Panc1 (cell line): ENCODE results near the gene GABARAP. TPM values are rescaled to one million over a fixed set of nuclear protein-coding genes. Genes with fewer than 3 reads are reported as not detected.

Source experiments
- ATAC-seq: fragments of 200-7000 bp; cut with Tn5 transposase; 2 replicates; pipeline ENCODE4 v1.9.1; 2020; ENCODE audit warnings: mild to moderate bottlenecking, moderate library complexity
- BruUV-seq: library from RNA; stranded (reverse); fragments of 400-500 nt; replicated peaks from 2 replicates; lab custom pipeline; 2021; lab: Mats Ljungman, UMichigan
- CTCF ChIA-PET: fragments of 300-600 bp; sonication (Branson Sonifier 250); formaldehyde crosslinking; loops from one replicate; lab custom pipeline; 2022; ENCODE audit warnings: antibody characterized with exemption; lab: Charles Lee
- POLR2A ChIA-PET: fragments of 300-600 bp; sonication (Branson Sonifier 250); formaldehyde crosslinking; loops from one replicate; lab custom pipeline; 2022; ENCODE audit warnings: antibody characterized with exemption; lab: Charles Lee
- DNase-seq: peaks from one replicate; pipeline ENCODE4 v3.0.0-alpha.2; 2010; ENCODE audit warnings: low read depth, low spot score
- H3K27ac ChIP-seq: 2 replicates; pipeline ENCODE4 v1.5.1; 2011; ENCODE audit warnings: mild to moderate bottlenecking, low read length, inconsistent platforms
- H3K27me3 ChIP-seq: fragments of 200-500 bp; sonication (Bioruptor generic); 2 replicates; pipeline ENCODE4 v1.6.0; 2014; ENCODE audit warnings: low read length, inconsistent platforms; ENCODE audit not compliant: control insufficient read depth, insufficient read depth
- H3K36me3 ChIP-seq: fragments of 200-500 bp; sonication (Bioruptor generic); 2 replicates; pipeline ENCODE4 v1.5.1; 2014; ENCODE audit warnings: inconsistent platforms, mild to moderate bottlenecking, low read length, moderate library complexity; ENCODE audit not compliant: control insufficient read depth, insufficient read depth
- H3K4me1 ChIP-seq: 2 replicates; pipeline ENCODE4 v1.5.1; 2011; ENCODE audit warnings: inconsistent platforms, mild to moderate bottlenecking, low read length, moderate library complexity; ENCODE audit not compliant: control insufficient read depth, insufficient read depth
- H3K4me3 ChIP-seq, 2 experiments: 2 replicates each; pipeline ENCODE4 v1.5.1; 2011 to 2012; ENCODE audit warnings: low read depth in 2 of 2, low read length in 2 of 2, mild to moderate bottlenecking in 2 of 2, inconsistent platforms in 1 of 2, moderate library complexity in 1 of 2
- H3K9me3 ChIP-seq: fragments of 200-500 bp; sonication (Bioruptor generic); 2 replicates; pipeline ENCODE4 v1.5.1; 2014; ENCODE audit warnings: low read depth, mild to moderate bottlenecking, inconsistent platforms, low read length, moderate library complexity; ENCODE audit not compliant: control insufficient read depth, insufficient read depth
- POLR2AphosphoS5 ChIP-seq: IDR thresholded peaks from 2 replicates; pipeline ENCODE4 v1.6.1; 2012; ENCODE audit warnings: mild to moderate bottlenecking, low read depth, low read length, moderate library complexity
- REST ChIP-seq, 2 experiments: IDR thresholded peaks; 2 replicates each; pipeline ENCODE4 v1.6.1; 2011 to 2012; ENCODE audit warnings: low read depth in 2 of 2, control low read depth in 1 of 2, low read length in 1 of 2, mild to moderate bottlenecking in 1 of 2, moderate library complexity in 1 of 2; ENCODE audit not compliant: insufficient read depth in 1 of 2
- SIN3A ChIP-seq: IDR thresholded peaks from 2 replicates; pipeline ENCODE4 v1.6.1; 2012; ENCODE audit warnings: low read depth, mild to moderate bottlenecking, low read length, moderate library complexity, borderline replicate concordance; ENCODE audit not compliant: insufficient read depth
- TCF7L2 ChIP-seq: IDR thresholded peaks from 2 replicates; pipeline ENCODE4 v1.6.1; 2011; ENCODE audit warnings: mild to moderate bottlenecking, low read depth, low read length, inconsistent platforms
- in situ Hi-C: cut with HindIII; loops from 2 replicates; pipeline ENCODE4 v1.10.0; 2016; ENCODE audit warnings: low sequenced_read_pairs, low pct_unique_long_range_greater_than_20kb
- intact Hi-C: fragments of 100-400 bp; cut with micrococcal nuclease; formaldehyde crosslinking; loops from one replicate; pipeline ENCODE4 v1.10.0; 2022; ENCODE audit not compliant: unreplicated experiment
- total RNA-seq: library from RNA; stranded (reverse); gene quantifications from one replicate; pipeline ENCODE4 v1.2.1, GENCODE V29; 2021; ENCODE audit not compliant: unreplicated experiment

GABARAP gene
- total RNA-seq, 1 experiment from 2014 or later = 289 TPM

- peak overlapping the region; percentile 87 to 92 for H3K4me3 ChIP-seq
- POLR2A ChIA-PET = no interaction called here
- H3K27me3 ChIP-seq = no peaks in the 10 kb centered on the region
- DNase-seq (no peak), ATAC-seq (no peak)
- peaks cover 10% of the 10 kb centered on the region for H3K36me3 ChIP-seq
- peak overlapping the region; percentile 99 for H3K27ac ChIP-seq
- intact Hi-C loops = no loop called here
- H3K9me3 ChIP-seq = no peaks in the 10 kb centered on the region
- CTCF ChIA-PET = no interaction called here
- H3K4me1 ChIP-seq = peaks cover 34% of the 10 kb centered on the region
- in situ Hi-C loops = no loop called here
- BruUV-seq = TSS peak; percentile 77
- TF ChIP-seq SIN3A (no peak), POLR2AphosphoS5 (no peak)
Observed at GRCh38 chr17:7240375-7240774, 1.9 kb downstream of the GABARAP start.

GRCh38 chr17:7239091-7240027, 2.9 kb downstream of the GABARAP start, which contains the start of gene PHF23:
PHF23 (minus strand) TSS chr17:7239457; CDS start chr17:7239279, 178 bp downstream.
- Histone ChIP-seq H3K27me3 (no peaks in the 10 kb centered on the region), H3K9me3 (no peaks in the 10 kb centered on the region), H3K4me3 (peak within 1 kb of the TSS; percentile 87 to 92), H3K36me3 (peaks cover 10% of the 10 kb centered on the region), H3K4me1 (peaks cover 43% of the 10 kb centered on the region), H3K27ac (peak within 1 kb of the TSS; percentile 99)
- TF ChIP-seq REST (IDR thresholded peaks at IDR 0.05; ENCODE audit: insufficient read depth in 1 of 2, low read depth in 2 of 2, low read length in 1 of 2) (no peak), POLR2AphosphoS5 (peak; percentile 56), TCF7L2 (peak; percentile 77)
- ChIA-PET CTCF (interaction anchor here (0.6 kb wide), 1 partner anchor 94 kb away, joined by 9 read pairs; no protein-coding TSS in a partner anchor), POLR2A (interaction anchor here (0.5 to 0.6 kb wide), 2 partner anchors 27 to 167 kb away, joined by 3 to 5 read pairs; no protein-coding TSS in a partner anchor)
- no TSS peak for BruUV-seq
- intact Hi-C loops (no loop called here), in situ Hi-C loops (no loop called here)
- ATAC-seq (peak; percentile 75), DNase-seq (peak; percentile 97)

GRCh38 chr17:7238420-7239090, 3.7 kb downstream of the GABARAP start:
- H3K4me3 ChIP-seq = peak overlapping the region; percentile 79 to 83
- CTCF ChIA-PET = no interaction called here
- 0 out of 2 replicates have a peak, but pooled peaks have one; percentile 28 for TF ChIP-seq POLR2AphosphoS5
- no peak for TF ChIP-seq SIN3A
- intact Hi-C loops = no loop called here
- peak overlapping the region; percentile 96 for H3K27ac ChIP-seq
- DNase-seq = no peak
- POLR2A ChIA-PET = interaction anchor here (0.5 kb wide), 1 partner anchor 28 kb away, joined by 3 read pairs; no protein-coding TSS in a partner anchor
- no TSS peak for BruUV-seq
- no peaks in the 10 kb centered on the region for H3K27me3 ChIP-seq
- in situ Hi-C loops = no loop called here
- H3K36me3 ChIP-seq = peaks cover 7% of the 10 kb centered on the region
- H3K4me1 ChIP-seq = peaks cover 43% of the 10 kb centered on the region
- H3K9me3 ChIP-seq = no peaks in the 10 kb centered on the region
- no peak for ATAC-seq
